ENCODE data around the gene CDH13. TPM values are rescaled to one million over a fixed set of nuclear protein-coding genes. Genes with fewer than 3 reads are reported as not detected.

The CDH13 gene
- polyA plus RNA-seq, 10 donors: 32.5 to 56.9 (median 47.0) TPM

DNA sequence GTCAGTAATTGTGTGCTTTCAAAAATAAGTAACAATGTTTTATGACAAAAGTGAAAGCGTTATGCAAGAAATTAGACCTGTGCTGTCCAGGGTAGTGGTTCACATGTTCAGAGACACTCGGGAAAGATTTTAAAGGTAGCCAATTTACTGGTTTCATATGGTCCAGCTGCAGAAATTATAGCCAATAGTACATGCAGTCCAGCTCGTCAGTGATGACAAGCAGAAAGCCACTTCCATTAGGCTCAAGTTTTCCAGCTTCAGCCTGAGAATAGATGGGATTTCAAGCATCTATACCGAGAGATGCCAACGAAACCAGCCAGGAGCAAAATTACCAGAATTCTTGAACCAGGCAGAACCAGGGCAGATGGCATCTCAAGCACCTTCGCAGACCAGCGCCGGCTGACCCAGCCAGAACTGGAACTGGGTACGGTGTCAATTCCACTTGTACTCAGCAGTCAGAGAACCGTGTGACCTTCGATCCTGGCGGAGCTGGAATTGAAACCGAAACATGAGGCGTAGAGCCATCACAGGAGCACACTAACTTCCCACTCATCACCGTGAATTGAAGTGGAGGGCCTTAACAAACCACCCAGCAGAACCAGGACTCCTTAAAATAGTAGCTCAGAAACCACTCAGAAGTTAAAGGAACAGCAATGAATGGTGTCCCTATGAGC lies 973.2 kb downstream of the CDH13 start:
- no peak for DNase-seq

DNA sequence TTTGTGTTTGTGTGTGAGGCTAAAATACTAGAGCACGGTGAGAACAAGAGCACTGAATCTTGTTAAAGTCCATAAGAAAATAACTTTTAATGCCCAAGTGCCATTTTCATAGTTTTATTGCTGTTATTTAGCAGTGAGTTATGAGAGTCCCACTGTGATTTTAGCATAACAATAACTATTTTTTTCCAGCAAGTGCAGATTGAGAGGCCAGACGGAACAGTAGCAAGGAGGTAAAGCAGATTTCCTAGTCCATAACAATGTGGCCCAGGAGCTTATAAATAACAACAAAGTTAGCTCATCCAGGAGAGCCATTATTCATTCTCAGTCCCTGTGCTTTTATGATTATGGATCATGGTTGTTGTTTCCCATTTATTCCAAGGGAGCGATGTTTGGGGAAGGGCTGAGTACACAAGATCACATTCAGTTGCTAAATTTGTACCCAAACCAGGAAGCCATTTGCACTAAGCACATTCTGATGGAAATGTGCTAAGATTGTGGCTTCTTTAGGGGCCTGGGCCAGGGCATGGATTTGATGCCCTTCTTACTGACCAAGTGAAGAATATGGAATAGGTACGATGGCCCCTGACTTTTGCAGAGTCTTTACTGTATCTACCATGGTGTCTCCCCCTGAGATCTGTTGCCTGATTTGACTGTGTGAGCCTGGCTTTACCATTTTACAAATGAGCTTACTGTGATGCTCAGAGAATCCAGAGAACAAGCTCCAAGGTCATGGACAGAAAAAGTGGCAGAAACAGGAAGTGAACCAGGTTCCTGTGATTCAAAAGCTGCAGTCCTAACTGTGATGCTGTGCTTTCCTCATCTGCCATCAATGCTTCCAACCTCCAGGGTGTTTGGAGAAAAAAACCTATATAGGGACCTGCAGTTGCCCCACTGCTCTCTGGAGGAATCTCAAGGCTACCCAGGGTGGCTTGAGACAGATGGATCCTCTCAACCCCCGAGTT lies 976.3 kb downstream of the CDH13 start:
- no peak for DNase-seq

DNA sequence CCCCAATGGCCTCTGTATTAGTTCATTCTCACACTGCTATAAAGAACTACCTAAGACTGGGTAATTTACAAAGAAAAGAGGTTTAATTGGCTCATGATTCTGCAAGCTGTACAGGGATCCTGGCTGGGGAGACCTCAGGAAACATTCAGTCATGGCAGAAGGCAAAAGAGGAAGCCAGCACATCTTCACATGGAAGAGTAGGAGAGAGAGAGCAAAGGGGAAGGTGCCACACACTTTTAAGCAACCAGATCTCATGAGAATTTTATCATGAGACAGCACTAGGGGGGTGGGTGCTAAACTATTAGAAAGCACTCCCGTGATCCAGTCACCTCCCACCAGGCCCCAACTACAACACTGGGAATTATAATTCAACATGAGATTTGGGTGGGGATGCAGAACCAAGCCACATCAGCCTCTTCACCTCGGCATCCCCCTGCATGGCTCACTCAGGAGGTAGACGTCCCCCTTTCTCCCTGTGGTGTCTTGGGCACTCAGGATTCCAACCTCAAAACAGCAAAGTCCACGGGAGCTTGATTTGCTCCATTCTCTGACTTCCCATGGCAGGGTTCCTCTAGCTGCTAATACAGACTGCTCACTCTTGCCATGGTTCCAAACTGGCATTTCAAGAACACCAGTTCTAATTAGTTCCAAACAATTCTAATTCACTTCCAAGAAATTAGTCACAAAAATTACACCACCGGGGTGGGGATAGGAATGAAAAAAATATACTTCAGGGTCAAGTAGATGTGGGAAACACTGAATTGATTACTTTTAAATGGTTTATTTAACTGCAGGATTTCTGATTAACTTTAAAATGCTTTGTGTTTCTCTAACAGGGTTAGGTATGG lies 977.2 kb downstream of the CDH13 start:
- DNase-seq: no peak

DNA sequence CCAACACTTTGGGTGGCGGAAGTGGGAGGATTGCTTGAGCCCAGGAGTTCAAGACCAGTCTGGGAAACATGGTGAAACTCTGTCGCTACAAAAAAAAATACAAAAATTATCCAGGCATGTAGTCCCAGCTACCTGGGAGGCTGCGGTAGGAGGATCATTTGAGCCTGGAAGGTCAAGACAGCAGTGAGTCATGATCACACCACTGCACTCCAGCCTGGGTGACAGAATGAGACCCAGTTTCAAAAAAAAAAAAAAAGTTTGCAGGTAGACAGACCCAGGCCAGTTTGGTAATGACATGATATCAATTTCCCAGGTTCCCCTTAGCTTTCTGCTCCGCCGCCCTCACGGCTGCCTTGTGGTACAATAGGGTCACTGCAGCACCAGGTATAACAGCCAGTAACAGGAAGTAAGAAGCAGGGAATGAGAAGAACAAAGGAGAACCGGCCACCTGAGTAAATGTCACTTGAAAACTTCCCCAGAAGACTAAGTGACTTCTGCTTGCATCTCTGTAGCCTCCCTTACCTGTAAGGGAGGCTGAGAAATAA lies 979.8 kb downstream of the CDH13 start:
- no peak for DNase-seq

DNA sequence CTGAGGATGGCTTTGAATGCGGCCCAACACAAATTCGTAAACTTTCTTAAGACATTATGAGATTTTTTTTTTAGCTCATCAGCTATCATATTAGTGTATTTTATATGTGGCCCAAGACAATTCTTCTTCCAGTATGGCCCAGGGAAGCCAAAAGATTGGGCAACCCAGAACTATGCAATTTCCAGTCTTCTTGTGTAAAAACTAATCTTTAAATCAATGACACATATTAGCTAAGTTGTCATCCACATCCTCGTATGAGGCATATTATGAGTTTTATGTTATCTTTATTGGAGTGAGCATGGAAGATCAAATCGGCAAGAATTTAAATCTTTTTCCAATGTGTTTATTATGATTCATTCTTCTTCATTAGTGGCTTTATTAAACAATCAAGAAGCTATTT lies 982.4 kb downstream of the CDH13 start:
- DNase-seq: no peak

DNA sequence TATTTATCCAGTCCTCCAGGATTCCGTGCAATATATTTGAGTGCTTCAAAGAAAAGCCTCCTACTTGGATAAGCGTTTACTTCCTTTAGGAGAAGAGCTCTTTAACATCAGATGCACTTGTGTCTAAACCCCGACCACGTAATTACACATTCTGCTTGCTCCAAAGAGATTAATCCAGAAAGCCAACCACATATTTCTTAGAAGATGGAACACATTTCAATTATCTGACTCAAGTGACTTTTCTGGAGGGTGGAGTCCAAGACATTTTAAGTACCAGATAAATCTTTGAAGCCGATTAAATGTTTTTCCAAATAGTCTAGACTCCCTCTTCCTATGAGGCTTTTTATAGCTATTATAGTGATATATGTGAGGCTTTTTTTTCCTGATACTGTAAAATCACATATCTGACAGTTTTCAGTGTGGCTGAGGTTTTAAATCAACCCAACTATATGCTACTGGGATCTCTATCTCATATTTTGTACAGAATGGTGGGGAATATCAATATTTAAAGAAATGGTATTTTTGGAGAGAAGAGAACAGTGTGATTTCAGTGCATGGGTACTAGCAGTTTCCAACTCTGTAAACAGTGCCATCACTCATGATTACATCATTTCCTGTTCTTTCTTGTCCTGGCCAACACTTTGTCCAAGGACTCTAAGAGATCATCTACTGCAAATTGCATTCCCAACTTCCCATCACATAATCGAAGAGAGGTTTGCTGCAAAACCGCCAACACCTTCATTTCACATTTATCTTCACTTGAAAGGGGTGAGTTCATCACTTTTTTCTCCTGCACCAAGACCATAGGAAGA lies 988.6 kb downstream of the CDH13 start:
- peak in 1 of 3 donors; percentile 8 for DNase-seq

DNA sequence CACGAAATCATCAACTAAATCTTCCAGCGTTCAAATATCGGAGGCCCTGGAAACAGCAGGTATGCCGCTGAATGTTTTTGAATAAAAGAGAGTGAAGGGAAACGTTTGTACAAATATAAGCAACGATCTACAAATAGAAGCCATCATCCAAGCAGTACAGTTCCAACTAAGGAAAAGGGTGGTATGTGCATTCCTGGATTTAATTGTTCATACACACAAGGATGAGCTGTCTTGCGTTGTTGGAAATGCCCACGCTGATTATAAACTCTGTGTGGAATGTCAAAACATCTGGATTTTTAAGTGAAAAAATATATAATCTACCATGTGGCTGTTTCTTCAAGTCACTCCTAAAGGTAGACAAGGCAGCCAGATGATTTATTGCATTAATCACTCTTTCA lies 989.2 kb downstream of the CDH13 start:
- DNase-seq: no peak

DNA sequence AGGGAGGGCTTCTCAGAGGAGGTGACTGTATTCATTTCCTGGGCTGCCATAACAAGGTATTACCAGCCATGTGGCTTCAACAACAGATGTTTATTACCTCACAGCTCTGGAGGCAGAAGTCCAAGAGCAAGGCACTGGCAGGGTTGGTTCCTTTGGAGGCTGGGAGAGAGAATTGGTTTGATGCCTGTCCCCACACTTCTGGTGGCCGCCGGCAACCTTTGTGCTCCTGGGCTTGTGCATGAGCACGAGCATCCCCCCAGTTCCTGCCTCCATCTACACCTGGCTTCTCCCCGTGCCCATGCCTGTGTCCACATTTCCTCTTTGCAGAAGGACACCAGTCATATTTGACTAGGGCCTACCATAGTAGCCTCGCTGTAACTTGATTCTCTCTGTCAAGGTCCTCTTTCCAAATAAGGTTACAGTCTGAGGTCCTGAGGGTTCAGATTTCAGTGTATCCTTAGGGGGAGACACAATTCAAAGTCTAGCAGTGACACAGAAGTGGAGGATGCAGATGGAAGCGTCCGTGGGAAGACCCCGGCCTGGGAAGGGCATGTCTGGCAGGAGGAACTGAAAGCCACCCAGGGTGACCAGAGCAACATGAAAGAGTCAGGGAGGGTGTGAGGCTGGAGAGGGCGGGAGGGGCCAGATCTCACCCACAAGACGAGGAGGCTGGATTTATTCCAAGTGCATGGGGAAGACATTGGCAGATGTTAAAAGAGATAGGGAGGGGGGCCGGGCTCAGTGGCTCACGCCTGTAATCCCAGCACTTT lies 992.8 kb downstream of the CDH13 start:
- DNase-seq: no peak

DNA sequence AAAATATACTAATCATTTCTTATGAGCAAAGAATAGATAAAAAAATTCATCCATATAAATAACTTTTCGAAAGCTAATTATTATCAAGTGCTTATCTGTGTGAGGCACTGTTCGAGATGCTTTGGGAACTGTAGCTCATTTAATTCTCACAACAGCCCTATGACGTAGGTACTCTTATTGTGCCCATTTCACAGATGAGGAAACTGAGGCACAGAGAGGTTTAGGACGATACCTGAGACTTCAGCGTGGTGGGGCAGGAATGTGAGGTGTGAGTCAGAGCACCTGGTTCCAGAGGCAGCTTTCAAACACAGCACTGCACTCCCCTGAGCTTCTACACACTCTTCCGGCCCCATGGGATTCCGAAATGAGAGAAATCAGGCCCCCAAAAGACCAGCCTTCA lies 995.2 kb downstream of the CDH13 start:
- DNase-seq: no peak

DNA sequence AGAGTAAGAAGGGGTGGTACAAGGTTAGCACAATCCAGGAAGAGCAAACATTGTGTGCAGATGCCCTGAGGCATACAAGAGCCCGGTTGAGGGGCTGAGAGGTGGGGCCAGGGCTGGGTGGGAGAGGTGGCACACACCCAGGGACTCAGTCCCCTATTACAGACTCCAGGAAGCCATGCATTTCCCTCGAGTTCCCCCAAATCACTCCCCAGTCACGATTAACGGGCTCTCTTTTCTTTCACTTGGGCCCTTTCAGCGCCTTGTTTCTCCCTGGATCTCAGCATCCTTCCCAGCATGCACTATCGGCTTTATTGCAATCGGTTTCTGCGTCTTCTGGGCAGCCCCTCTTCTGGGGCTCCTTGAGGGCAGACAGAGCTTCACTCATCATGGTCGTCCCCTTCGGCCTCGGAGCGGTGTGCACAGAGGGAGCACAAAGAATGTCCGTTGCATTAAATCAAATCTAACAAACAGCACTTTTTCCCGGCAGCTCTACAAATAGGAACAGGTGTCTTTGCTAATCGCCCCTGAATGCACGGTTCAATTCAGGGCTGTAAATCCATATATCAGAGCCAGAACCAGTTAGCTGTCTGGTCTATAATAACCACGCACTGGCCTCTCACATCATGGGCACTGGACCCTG lies 996.4 kb downstream of the CDH13 start:
- DNase-seq: no peak

DNA sequence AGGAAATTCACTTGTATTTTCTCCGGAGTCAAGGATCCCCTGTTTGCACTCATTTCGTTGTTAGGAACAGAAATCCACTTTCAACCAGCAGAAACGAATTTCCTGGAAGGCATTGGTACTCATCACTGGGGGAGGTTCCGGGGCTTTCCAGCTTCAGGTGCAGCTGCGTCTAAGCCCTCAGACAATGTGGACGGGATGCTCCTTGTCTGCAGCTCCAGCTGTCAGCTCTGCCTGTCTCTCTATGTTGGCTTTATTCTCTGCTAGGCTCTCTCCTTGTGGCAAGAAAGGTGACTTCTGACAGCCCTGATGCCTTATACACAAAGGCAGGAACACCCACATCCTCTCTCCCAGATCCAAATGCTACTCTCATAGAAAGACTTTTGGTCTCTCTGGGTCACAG lies 997.1 kb downstream of the CDH13 start:
- DNase-seq: no peak

DNA sequence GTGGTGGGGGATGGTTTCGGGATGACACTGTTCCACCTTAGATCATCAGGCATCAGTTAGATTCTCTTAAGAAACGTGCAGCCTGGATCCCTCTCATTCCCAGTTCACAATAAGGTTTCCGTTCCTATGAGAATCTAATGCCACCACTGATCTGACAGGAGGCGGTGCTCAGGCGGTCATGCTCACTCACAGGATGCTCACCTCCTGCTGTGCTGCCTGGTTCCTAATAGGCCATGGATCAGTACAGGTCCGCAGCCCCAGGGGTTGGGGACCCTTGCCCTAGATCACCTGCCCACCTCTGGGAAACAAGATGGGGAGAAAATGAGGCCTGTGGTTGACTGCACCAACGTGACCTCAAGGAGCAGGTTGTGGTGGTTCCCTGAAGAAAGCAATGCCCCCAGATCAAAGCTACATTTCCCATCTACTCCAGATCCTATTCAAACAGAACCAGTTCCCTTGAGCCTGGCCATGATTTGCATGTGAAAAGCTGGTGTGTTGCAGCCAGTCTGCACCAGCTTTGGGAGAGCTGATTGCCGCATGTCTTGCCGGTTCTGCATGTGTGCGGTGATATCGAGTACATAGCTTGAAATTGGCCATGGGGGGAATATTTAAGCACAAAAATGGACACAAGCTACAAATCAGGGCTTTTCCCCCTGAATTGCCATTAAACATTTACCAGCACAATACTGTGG lies 997.8 kb downstream of the CDH13 start:
- DNase-seq: no peak

DNA sequence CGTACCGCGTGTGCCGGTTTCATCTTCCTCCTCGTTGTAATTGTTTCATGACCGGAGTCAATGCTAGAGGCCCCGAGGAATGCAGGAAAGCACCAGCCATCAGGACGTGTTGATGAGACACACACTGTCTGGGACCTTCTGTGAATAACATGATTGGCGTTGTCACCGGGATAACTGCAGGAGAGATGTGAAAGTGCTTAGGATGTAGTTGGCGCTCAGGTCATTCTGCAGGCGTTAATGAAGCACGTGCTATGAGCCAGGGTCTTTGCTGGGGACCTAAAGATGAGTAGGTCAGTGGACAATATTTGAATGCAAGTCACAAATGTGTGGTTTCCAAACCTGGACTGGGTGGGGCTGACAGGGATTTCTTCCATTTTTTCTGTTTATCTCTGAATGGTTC lies 999.4 kb downstream of the CDH13 start:
- no peak for DNase-seq

DNA sequence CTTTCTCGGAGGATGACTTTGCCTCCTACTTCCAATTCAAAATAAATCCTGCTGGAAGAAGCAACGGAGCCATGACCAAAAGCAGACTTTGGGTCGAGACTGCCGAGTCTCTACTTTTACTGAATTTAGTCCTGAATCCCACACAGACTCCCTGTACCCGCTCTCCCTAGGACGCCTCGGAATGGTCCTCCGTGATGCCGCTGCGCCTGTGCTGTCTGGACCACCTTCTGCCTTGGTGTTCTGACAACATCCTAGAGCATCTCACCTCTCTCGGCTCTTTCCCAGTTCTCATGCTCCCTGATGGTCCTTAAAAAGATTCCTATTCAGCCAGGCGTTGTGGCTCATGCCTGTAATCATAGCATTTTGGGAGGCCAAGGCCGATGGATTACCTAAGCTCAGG lies 999.9 kb downstream of the CDH13 start:
- DNase-seq: no peak

DNA sequence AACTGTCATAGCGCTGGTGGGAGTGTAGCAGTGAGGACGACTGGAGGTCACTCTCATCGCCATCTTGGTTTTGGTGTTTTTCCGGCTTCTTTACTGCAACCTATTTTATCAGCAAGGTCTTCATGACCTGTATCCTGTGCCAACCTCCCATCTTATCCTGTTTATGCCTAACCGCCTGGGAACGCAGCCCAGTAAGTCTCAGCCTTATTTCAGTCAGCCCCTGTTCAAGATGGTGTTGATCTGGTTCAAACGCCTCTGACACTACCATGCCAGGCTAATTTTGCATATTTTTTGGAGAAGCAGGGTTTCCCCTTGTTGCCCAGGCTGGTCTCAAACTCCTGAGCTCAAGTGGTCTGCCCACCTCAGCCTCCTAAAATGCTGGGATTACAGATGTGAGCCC lies 1001.2 kb downstream of the CDH13 start:
- no peak for DNase-seq

DNA sequence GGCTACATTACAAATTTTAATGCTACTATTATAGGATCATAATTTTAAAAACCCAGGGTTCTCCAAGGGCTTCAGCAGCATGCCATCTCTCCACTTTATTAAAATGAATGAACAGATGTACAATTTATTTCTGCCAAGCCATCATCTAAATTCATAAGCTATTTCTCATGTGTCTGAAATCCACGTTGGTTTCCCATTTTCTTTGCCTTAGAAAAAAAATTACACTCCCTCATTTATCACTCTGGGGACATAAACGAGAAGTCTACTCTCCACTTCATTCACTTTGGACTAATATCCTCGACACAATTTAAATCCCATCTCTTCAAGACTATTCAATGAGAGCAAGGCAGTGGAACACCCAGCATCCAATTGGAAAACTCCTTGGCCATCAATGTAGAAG lies 1002.7 kb downstream of the CDH13 start:
- no peak for DNase-seq

DNA sequence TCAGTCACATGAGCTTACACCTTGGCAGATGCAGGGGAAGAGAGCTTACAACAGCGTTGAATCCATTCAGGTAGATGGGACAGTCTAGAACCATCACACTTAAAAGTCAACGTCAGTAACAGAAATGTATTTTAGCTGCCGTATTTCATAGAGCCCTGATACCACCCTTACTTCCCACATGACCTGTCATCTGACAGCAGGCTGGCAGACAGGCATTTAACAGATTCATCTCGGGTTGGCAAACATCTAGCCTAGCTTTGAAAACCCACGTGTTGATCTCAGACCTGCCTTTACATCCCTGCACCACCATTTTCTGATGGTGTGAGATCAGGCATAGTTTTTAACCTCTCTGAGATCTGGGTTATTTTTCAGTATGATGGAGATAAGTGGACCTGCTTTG lies 1003.1 kb downstream of the CDH13 start:
- no peak for DNase-seq

DNA sequence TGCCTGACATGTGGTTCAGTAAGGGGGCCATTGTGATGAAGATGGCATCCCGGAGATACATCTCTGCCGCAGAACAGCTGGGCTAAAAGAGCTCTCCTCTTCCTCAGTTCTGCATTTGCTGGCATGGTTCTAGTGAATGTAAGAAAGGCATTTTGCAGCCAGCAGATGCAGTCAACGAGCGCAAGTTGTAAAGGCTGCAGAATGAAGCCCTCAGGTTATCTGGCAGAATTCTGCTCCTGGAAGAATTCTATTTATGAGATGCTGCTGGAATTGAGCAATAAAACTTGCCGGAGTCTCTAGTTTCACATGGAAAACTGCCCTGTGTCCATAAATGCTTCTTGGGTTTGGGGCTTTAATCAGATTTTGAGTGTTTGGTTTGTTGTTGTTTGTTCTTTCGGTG lies 1004.2 kb downstream of the CDH13 start:
- no peak for DNase-seq

DNA sequence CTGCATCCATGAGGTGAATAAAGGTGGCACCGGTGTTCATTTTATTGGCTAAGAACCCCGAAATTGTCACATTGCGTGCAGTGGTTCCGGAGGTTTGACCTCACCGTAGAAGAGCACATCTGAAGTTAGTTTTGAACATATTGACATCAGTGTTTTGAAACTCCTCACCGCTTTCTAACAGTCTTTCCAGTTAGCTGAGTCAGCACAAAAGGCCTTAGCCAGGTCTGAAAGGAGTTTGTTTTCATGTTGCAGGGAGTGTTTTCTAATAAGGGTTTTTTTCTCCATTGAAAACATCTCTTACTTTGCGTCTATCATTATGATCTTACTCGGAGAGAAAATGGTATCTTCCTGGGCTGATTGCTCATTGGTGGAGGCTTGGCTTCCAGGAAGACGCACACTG lies 1006.5 kb downstream of the CDH13 start:
- no peak for DNase-seq

Data from muscle of back (tissue), 11 donors.